ENCODE data around the gene ZIC4.

- TF ChIP-seq SUZ12 (IDR thresholded peaks at IDR 0.05; ENCODE audit: extremely low read depth, insufficient read depth, insufficient read length) (peak; percentile 71), YY1 (IDR thresholded peaks at IDR 0.05; ENCODE audit: insufficient read depth, insufficient read length) (no peak)
Measured at GRCh38 chr3:147356145-147356908, 50.0 kb downstream of the ZIC4 start.

Measured in NT2/D1 (cell line).